ENCODE measurements around the gene C10orf53.

DNA sequence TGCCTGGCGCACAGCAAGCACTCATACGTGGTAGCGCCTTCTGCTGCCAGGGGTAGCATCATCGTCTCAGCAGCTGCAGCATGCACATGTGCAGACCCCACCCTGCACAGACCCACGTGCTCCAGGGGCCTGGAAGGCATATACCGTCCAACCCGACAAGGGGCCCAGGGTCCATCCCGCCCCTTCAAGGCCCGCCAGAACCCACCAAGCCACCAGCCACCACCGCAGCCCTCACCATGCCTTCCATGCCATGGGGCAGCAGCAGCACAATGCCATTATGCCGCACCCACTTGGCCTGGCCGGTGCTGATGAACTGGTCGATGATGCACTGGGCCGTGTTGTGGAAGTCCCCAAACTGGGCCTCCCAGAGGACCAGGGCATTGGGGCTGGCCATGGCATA, 60.0 kb downstream of the C10orf53 start:
- TF ChIP-seq, protein P1, sequence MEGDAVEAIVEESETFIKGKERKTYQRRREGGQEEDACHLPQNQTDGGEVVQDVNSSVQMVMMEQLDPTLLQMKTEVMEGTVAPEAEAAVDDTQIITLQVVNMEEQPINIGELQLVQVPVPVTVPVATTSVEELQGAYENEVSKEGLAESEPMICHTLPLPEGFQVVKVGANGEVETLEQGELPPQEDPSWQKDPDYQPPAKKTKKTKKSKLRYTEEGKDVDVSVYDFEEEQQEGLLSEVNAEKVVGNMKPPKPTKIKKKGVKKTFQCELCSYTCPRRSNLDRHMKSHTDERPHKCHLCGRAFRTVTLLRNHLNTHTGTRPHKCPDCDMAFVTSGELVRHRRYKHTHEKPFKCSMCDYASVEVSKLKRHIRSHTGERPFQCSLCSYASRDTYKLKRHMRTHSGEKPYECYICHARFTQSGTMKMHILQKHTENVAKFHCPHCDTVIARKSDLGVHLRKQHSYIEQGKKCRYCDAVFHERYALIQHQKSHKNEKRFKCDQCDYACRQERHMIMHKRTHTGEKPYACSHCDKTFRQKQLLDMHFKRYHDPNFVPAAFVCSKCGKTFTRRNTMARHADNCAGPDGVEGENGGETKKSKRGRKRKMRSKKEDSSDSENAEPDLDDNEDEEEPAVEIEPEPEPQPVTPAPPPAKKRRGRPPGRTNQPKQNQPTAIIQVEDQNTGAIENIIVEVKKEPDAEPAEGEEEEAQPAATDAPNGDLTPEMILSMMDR (IDR thresholded peaks at IDR 0.05), result no peak
- TF ChIP-seq EP300 (IDR thresholded peaks at IDR 0.05), result no peak
- no peak for TF ChIP-seq POLR2A (IDR thresholded peaks at IDR 0.05)

All from tibial nerve (tissue), 4 donors.